Tibial nerve (tissue), 4 donors: ENCODE data around the gene C16orf96. TPM values are rescaled to one million over a fixed set of nuclear protein-coding genes. Genes with fewer than 3 reads are reported as not detected.

Experiments used
- DNase-seq, 2 donors: peaks; one replicate each; pipeline ENCODE4 v3.0.0-alpha.2; 2019; ENCODE audit warnings: low spot score in 2 of 2
- H3K27ac ChIP-seq, 4 donors: fragments of 200-600 bp; sonication (generic) in 3 of 4; one replicate each; pipeline ENCODE4 v1.5.1; 2017 to 2019; ENCODE audit warnings: mild to moderate bottlenecking in 1 of 4
- H3K27me3 ChIP-seq, 2 donors: fragments of 200-600 bp; sonication (generic) in 1 of 2; one replicate each; pipeline versions ENCODE4 v1.5.1 to v1.6.0; 2017 to 2019
- H3K36me3 ChIP-seq, 3 donors: fragments of 200-600 bp; sonication (generic); one replicate each; pipeline ENCODE4 v1.5.1; 2018 to 2019
- H3K4me1 ChIP-seq, 4 donors: fragments of 200-600 bp; sonication (generic) in 3 of 4; one replicate each; pipeline ENCODE4 v1.5.1; 2017 to 2019
- H3K4me3 ChIP-seq, 4 donors: fragments of 200-600 bp; sonication (generic) in 3 of 4; one replicate each; pipeline ENCODE4 v1.5.1; 2017 to 2019; ENCODE audit warnings: mild to moderate bottlenecking in 1 of 4, moderate library complexity in 1 of 4
- H3K9me3 ChIP-seq, 4 donors: fragments of 200-600 bp; sonication (generic) in 3 of 4; one replicate each; pipeline ENCODE4 v1.5.1; 2017 to 2019
- CTCF ChIP-seq, 5 experiments: fragments of 200-600 bp in 3 of 5; fragments of 450-650 bp in 2 of 5; sonication (generic) in 3 of 5; IDR thresholded peaks; one replicate each; pipeline ENCODE4 v1.5.1; 2016 to 2019; ENCODE audit warnings: antibody characterized with exemption in 5 of 5, mild to moderate bottlenecking in 3 of 5, moderate library complexity in 2 of 5
- EP300 ChIP-seq, 2 donors: sonication (generic); formaldehyde crosslinking; IDR thresholded peaks; one replicate each; pipeline ENCODE4 v1.6.1; 2017; ENCODE audit warnings: antibody characterized with exemption in 2 of 2, mild to moderate bottlenecking in 1 of 2
- POLR2A ChIP-seq, 2 donors: fragments of 450-650 bp; IDR thresholded peaks; one replicate each; pipeline ENCODE4 v1.6.1; 2017; ENCODE audit warnings: antibody characterized with exemption in 2 of 2, mild to moderate bottlenecking in 2 of 2, moderate library complexity in 2 of 2
- WGBS, 2 donors: methylation state at CpG; one replicate each; pipeline ENCODE4 v1.1.5; 2018; 5-methylcytosine and 5-hydroxymethylcytosine counted together
- total RNA-seq, 4 donors: library from RNA; depleted of rRNA; stranded (reverse); fragments of >200 nt; gene quantifications; one replicate each; pipeline ENCODE4 v1.1.0, GENCODE V29; 2016

C16orf96 gene
- total RNA-seq, 4 donors from 2014 or later: 0.20 to 0.21 TPM; not detected in 2

DNA sequence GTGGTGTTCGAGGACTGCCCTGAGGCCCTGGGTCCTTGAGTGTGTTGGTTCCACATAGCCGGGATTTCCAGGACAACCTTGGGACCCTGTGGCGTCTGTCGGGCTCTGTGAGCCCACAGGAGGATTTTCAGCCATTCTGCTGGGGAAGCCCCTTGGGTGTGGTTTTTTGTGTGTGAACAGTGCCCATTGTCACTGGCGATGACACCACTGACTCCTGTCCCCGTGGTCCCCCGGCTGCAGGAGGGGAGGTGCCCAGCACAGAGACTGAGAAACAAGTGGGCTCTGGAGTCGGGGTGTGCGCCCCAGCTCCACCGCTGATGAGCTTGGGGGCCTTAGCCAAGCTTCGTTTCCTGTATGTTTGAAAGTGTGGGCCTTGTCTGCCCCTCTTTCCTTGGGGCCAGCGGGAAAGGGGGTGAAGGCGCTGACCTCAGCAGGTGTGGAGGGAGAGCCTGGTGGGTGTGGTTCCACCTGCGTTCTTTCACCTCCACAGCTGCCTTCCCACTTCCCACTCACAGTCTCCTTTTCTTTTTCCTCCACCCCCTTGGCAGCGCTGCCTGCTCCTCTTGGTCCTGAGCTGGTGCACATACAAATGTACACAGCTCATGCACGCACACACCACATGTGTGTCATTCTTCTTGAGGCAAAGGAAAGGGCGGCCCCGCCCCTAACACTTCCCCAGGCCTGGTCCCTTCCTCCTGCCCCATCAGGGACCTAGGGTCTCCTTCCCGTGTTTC is 84.6 kb downstream of the C16orf96 start:
- H3K27me3 ChIP-seq: no peaks in the 10 kb centered on the region
- no peaks in the 10 kb centered on the region for H3K9me3 ChIP-seq
- peak overlapping the region in 1 of 4 donors; percentile 12 for H3K27ac ChIP-seq
- H3K4me1 ChIP-seq: peaks cover 0 to 41% (median 11%) of the 10 kb centered on the region in 4 donors
- peaks cover 0 to 21% (median 0%) of the 10 kb centered on the region in 3 donors for H3K36me3 ChIP-seq
- WGBS, 2 donors: 68 to 71% methylated on average over 17 to 19 of the region's 19 CpGs
- no peak for TF ChIP-seq CTCF (IDR thresholded peaks at IDR 0.05)
- no peak for TF ChIP-seq POLR2A (IDR thresholded peaks at IDR 0.05)
- no peak for TF ChIP-seq EP300 (IDR thresholded peaks at IDR 0.05)
- no peak overlapping the region for H3K4me3 ChIP-seq
- DNase-seq: no peak

- TF ChIP-seq EP300 (IDR thresholded peaks at IDR 0.05) (no peak), POLR2A (IDR thresholded peaks at IDR 0.05) (no peak), CTCF (IDR thresholded peaks at IDR 0.05) (no peak)
- peaks cover 0 to 17% (median 0%) of the 10 kb centered on the region in 3 donors for H3K36me3 ChIP-seq
These were observed 85.2 kb downstream of the C16orf96 start for GRCh38 chr16:4641306-4641687.

GRCh38 chr16:4641895-4642294 is 85.8 kb downstream of the C16orf96 start:
- TF ChIP-seq POLR2A (IDR thresholded peaks at IDR 0.05) (no peak), CTCF (IDR thresholded peaks at IDR 0.05) (no peak), EP300 (IDR thresholded peaks at IDR 0.05) (no peak)
- peaks cover 0 to 35% (median 11%) of the 10 kb centered on the region in 4 donors for H3K4me1 ChIP-seq
- no peak overlapping the region for H3K4me3 ChIP-seq
- no peak for DNase-seq
- H3K36me3 ChIP-seq: peaks cover 0 to 15% (median 0%) of the 10 kb centered on the region in 3 donors
- no peaks in the 10 kb centered on the region for H3K9me3 ChIP-seq
- 92 to 93% methylated on average over 14 of the region's 14 CpGs for WGBS, 2 donors
- no peaks in the 10 kb centered on the region for H3K27me3 ChIP-seq
- no peak overlapping the region for H3K27ac ChIP-seq

More at GRCh38 chr16:4641306-4641687, 85.2 kb downstream of the C16orf96 start:
- Histone ChIP-seq H3K4me3 (no peak overlapping the region), H3K27ac (no peak overlapping the region), H3K27me3 (no peaks in the 10 kb centered on the region), H3K9me3 (no peaks in the 10 kb centered on the region), H3K4me1 (peaks cover 0 to 38% (median 11%) of the 10 kb centered on the region in 4 donors)
- DNase-seq: no peak
- WGBS, 2 donors: 84 to 85% methylated on average over 5 of the region's 5 CpGs

- 96% methylated on average over 9 to 19 of the region's 22 CpGs for WGBS, 2 donors
- no peaks in the 10 kb centered on the region for H3K27me3 ChIP-seq
- H3K36me3 ChIP-seq: peaks cover 0 to 52% (median 0%) of the 10 kb centered on the region in 3 donors
- TF ChIP-seq POLR2A (IDR thresholded peaks at IDR 0.05): no peak
- no peak for TF ChIP-seq EP300 (IDR thresholded peaks at IDR 0.05)
- no peak for TF ChIP-seq CTCF (IDR thresholded peaks at IDR 0.05)
- no peak overlapping the region for H3K27ac ChIP-seq
- no peaks in the 10 kb centered on the region for H3K9me3 ChIP-seq
- no peak for DNase-seq
- no peak overlapping the region for H3K4me3 ChIP-seq
- peaks cover 0 to 7% (median 0%) of the 10 kb centered on the region in 4 donors for H3K4me1 ChIP-seq
These were observed 90.9 kb downstream of the C16orf96 start for GRCh38 chr16:4646773-4647643.

GRCh38 chr16:4647644-4647980 is 91.5 kb downstream of the C16orf96 start:
- Histone ChIP-seq H3K36me3 (peaks cover 0 to 58% (median 0%) of the 10 kb centered on the region in 3 donors), H3K4me3 (no peak overlapping the region), H3K4me1 (peaks cover 0 to 7% (median 0%) of the 10 kb centered on the region in 4 donors), H3K27ac (no peak overlapping the region), H3K27me3 (no peaks in the 10 kb centered on the region), H3K9me3 (no peaks in the 10 kb centered on the region)
- WGBS, 2 donors: 97% methylated on average over 6 to 8 of the region's 8 CpGs
- no peak for DNase-seq
- TF ChIP-seq EP300 (IDR thresholded peaks at IDR 0.05) (no peak), CTCF (IDR thresholded peaks at IDR 0.05) (no peak), POLR2A (IDR thresholded peaks at IDR 0.05) (no peak)
